Umbilical cord (tissue), 2 donors: Measurements from ENCODE around the gene ADGRG1. TPM values are rescaled to one million over a fixed set of nuclear protein-coding genes. Genes with fewer than 3 reads are reported as not detected.
A peak's percentile ranks its signal among the peaks of the same experiment; 100 is the strongest.

Experiments used
- DNase-seq: peaks from one replicate; pipeline ENCODE4 v3.0.0-alpha.2; 2015; ENCODE audit warnings: low spot score
- total RNA-seq: library from RNA; depleted of rRNA; stranded (reverse); fragments of >200 nt; gene quantifications from one replicate; pipeline ENCODE4 v1.2.3, GENCODE V29; 2014; ENCODE audit warnings: low replicate concordance; ENCODE audit not compliant: insufficient read depth

Gene ADGRG1
- total RNA-seq, 1 donor from 2014 or later = 8.9 TPM

- DNase-seq = peak; percentile 77
Measured at GRCh38 chr16:57648581-57649442, 20.4 kb downstream of the ADGRG1 start.

- DNase-seq = no peak
Measured at GRCh38 chr16:57649443-57649751, 21.0 kb downstream of the ADGRG1 start.

GRCh38 chr16:57649846-57650245 lies 21.4 kb downstream of the ADGRG1 start:
- DNase-seq = no peak

- DNase-seq = no peak
Measured at GRCh38 chr16:57651344-57652333, 23.2 kb downstream of the ADGRG1 start.

GRCh38 chr16:57652695-57653471 lies 24.5 kb downstream of the ADGRG1 start:
- DNase-seq = peak; percentile 53

- peak; percentile 54 for DNase-seq
Measured at GRCh38 chr16:57653936-57654335, 25.5 kb downstream of the ADGRG1 start.

- DNase-seq = no peak
Measured at GRCh38 chr16:57656342-57656955, 28.0 kb downstream of the ADGRG1 start.

- DNase-seq = no peak
Measured at GRCh38 chr16:57657228-57657627, 28.8 kb downstream of the ADGRG1 start.

GRCh38 chr16:57658130-57658877 lies 29.9 kb downstream of the ADGRG1 start:
- no peak for DNase-seq

- DNase-seq = no peak
Measured at GRCh38 chr16:57658878-57659674, 30.6 kb downstream of the ADGRG1 start.

- DNase-seq = no peak
Measured at GRCh38 chr16:57660715-57661463, 32.5 kb downstream of the ADGRG1 start.

GRCh38 chr16:57661510-57661909 lies 33.1 kb downstream of the ADGRG1 start:
- DNase-seq = no peak

- DNase-seq = no peak
Measured at GRCh38 chr16:57661936-57662906, 33.8 kb downstream of the ADGRG1 start.

- no peak for DNase-seq
Measured at GRCh38 chr16:57663436-57663835, 35.0 kb downstream of the ADGRG1 start.

- DNase-seq = no peak
Measured at GRCh38 chr16:57663917-57664661, 35.7 kb downstream of the ADGRG1 start.

GRCh38 chr16:57664662-57665025 lies 36.2 kb downstream of the ADGRG1 start:
- no peak for DNase-seq

- DNase-seq = no peak
Measured at GRCh38 chr16:57665541-57665940, 37.1 kb downstream of the ADGRG1 start.
